SK-N-SH (cell line): ENCODE measurements around the gene CCDC91.

Experiments used
- EP300 ChIP-seq, 2 experiments: IDR thresholded peaks; 2 replicates each; pipeline versions ENCODE4 v1.4.0 to v1.6.1; 2012; ENCODE audit warnings: borderline replicate concordance in 1 of 2, low read depth in 1 of 2, low read length in 1 of 2
- EZH2phosphoT487 ChIP-seq: fragments of 200-600 bp; sonication (generic); IDR thresholded peaks from 2 replicates; pipeline ENCODE4 v1.6.1; 2017; ENCODE audit warnings: low read depth, mixed run types, mild to moderate bottlenecking, antibody characterized with exemption, moderate library complexity, borderline replicate concordance
- GATA2 ChIP-seq: sonication (generic); formaldehyde crosslinking; IDR thresholded peaks from 2 replicates; pipeline ENCODE4 v1.5.0; 2020; ENCODE audit warnings: mild to moderate bottlenecking, missing genetic modification reagents
- RAD21 ChIP-seq: IDR thresholded peaks from 2 replicates; pipeline ENCODE4 v1.6.1; 2012; ENCODE audit warnings: mild to moderate bottlenecking, low read length
- RFX5 ChIP-seq: IDR thresholded peaks from 2 replicates; pipeline ENCODE4 v1.6.1; 2012; ENCODE audit warnings: mild to moderate bottlenecking, improper control_type of control experiment, low read length
- TF ChIP-seq, protein P1 (sequence below): fragments of 200-600 bp; sonication (generic); IDR thresholded peaks from 2 replicates; pipeline ENCODE4 v1.6.1; 2017; ENCODE audit warnings: antibody characterized with exemption, mild to moderate bottlenecking, moderate library complexity
- TF ChIP-seq, protein P2 (sequence below): IDR thresholded peaks from 2 replicates; pipeline ENCODE4 v1.4.0; 2012; ENCODE audit warnings: low read depth

DNA sequence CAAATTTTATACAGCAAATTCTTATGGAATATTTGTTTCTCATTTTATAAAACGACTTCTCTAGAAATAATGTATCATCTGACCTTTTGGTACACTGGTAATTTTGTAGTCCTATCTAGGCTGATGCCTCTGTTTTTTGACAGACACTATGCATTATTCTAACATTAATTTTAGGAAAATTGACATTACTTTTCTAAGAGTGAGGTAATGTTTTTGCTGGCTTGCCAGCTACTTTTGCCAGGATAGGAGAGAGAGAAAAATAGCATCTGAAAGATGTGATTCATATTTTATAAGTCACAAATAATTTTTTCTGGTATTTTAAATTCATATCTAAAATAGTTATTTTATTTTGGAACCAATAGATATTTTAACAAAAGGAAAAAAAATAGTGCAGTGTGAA is 153.5 kb downstream of the CCDC91 start:
- TF ChIP-seq EP300 (IDR thresholded peaks at IDR 0.05; ENCODE audit: borderline replicate concordance in 1 of 2, low read depth in 1 of 2, low read length in 1 of 2) (no peak), EZH2phosphoT487 (no peak), RAD21 (no peak), RFX5 (no peak), GATA2 (CRISPR knock-in tag) (no peak)
- TF ChIP-seq, protein P1, sequence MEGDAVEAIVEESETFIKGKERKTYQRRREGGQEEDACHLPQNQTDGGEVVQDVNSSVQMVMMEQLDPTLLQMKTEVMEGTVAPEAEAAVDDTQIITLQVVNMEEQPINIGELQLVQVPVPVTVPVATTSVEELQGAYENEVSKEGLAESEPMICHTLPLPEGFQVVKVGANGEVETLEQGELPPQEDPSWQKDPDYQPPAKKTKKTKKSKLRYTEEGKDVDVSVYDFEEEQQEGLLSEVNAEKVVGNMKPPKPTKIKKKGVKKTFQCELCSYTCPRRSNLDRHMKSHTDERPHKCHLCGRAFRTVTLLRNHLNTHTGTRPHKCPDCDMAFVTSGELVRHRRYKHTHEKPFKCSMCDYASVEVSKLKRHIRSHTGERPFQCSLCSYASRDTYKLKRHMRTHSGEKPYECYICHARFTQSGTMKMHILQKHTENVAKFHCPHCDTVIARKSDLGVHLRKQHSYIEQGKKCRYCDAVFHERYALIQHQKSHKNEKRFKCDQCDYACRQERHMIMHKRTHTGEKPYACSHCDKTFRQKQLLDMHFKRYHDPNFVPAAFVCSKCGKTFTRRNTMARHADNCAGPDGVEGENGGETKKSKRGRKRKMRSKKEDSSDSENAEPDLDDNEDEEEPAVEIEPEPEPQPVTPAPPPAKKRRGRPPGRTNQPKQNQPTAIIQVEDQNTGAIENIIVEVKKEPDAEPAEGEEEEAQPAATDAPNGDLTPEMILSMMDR = no peak
- TF ChIP-seq, protein P2, sequence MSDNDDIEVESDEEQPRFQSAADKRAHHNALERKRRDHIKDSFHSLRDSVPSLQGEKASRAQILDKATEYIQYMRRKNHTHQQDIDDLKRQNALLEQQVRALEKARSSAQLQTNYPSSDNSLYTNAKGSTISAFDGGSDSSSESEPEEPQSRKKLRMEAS = no peak
